Choroid plexus epithelial cell (primary cell): ENCODE measurements around the gene GATC.
"Not testable (repeated sequence)": the region's sequence is repeated elsewhere in the genome, so short reads cannot be mapped to it uniquely, and the experiment has no call there.

Experiments
- DNase-seq: peaks from one replicate; pipeline ENCODE4 v3.0.0-alpha.2; 2010; ENCODE audit warnings: low read depth
- H3K4me3 ChIP-seq: 2 replicates; pipeline ENCODE4 v1.5.1; 2011; ENCODE audit warnings: low read depth, mild to moderate bottlenecking, control low read depth, low read length, moderate library complexity
- CTCF ChIP-seq: conservative IDR thresholded peaks from 2 replicates; pipeline ENCODE4 v1.5.1; 2011; ENCODE audit warnings: low read depth, mild to moderate bottlenecking, control low read depth, inconsistent platforms, low read length, moderate library complexity

Gene GATC

DNA sequence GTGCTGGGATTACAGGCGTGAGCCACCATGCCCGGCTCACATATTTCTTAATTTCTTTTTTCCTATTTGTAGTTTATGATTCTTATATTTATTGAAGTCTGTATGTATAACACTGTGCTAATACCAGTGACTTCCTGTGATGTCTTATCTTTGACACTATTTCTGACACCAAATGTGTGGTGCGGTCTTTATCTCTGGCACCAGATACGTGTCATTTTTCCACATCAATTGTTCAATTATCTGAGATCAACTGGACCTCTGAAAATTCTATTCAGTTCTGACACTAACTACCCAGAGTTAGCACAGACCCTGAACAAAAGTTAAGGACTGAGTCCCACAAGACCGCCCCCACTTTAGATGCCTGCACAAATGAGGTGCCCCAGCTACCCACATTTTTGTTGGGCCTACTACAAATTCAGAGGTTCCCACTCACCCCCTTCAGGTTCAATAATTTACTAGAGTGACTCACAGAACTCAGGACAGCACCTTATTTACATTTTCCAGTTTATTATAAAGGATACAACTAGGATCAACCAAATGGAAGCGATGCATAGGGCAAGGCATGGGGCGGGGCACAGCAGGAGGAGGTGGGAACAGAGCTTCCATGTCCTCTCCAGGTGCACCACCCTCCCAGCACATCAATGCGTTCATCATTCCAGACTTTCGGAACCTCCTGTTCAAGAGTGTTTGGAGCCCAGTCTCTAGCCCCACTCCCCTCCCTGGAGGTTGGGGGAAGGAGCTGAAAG, 35.0 kb downstream of the GATC start:
- DNase-seq, result no peak
- no peak for TF ChIP-seq CTCF
- no peak overlapping the region for H3K4me3 ChIP-seq

GRCh38 chr12:120483621-120484020, 37.4 kb downstream of the GATC start:
- no peak for DNase-seq
- no peak overlapping the region for H3K4me3 ChIP-seq
- no peak for TF ChIP-seq CTCF

- H3K4me3 ChIP-seq, result no peak overlapping the region
- DNase-seq, result no peak
- no peak for TF ChIP-seq CTCF
Measured at GRCh38 chr12:120485961-120486881, 40.0 kb downstream of the GATC start.

DNA sequence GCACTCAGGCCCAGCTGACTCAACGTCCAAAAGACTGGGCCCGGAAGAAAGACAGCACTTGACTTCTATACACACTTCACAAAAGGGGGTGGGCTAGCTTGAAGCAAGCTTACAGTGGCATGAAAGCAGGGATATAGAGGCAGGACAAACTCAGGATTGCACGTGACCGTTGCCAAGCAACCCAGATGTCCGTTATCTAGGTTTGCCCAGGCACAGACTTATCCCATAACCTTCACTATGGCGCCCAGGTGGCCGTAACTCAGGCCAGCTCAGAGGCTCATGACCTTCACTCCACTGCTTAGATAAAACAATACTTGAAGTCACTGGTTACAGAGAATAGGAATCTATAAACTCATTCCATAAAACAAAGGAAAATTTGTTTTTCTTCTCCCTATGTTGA, 41.3 kb downstream of the GATC start:
- H3K4me3 ChIP-seq, DNase-seq: not testable (repeated sequence)

DNA sequence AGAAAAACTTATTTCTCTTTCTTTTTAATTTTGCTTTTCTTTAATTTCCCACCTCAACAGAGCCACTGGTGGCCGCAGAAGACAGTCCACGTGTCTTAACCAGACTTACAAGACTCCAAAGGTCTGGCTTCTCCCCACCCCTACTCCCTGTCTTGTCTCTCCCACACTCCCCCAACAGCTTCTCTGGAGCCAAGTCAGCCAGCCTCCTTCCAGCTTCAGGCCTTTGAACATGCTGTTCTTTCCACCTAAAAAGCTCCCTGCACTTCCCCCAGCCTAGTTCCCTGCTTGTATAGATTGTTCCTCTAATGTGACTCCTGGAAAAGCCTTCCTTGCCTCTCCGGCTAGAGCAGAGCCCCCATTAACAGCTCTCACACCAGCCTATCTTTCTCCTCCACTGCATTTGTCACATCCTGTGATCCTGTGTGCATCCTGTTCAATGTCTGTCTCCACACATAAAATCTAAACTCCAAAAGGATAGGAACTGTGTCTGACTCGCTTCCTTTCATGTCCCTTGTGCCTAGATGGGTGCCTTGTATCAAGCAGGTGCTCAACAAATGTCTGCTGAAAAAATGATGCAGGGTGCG, 41.9 kb downstream of the GATC start:
- DNase-seq, result no peak
- TF ChIP-seq CTCF, result no peak
- H3K4me3 ChIP-seq, result no peak overlapping the region

DNA sequence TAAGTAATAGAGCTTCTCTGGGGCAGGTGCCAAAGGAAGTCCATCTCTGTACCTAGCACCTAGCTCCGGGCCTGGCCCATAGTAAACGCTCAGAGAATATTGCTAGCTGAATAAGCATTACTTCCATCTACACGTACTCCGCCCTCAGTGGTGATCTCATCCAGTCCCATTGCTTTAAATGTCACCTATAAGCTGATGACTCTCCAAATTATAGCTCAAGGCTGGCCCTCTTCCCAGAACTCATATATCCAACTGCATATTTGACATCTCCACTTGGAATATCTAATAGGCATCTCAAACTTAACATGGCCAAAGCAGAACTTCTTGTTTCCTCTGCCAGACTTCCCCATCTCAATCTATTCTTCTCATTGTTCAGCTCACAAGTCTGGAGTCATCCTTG, 42.8 kb downstream of the GATC start:
- H3K4me3 ChIP-seq, result no peak overlapping the region
- DNase-seq, result no peak
- no peak for TF ChIP-seq CTCF

DNA sequence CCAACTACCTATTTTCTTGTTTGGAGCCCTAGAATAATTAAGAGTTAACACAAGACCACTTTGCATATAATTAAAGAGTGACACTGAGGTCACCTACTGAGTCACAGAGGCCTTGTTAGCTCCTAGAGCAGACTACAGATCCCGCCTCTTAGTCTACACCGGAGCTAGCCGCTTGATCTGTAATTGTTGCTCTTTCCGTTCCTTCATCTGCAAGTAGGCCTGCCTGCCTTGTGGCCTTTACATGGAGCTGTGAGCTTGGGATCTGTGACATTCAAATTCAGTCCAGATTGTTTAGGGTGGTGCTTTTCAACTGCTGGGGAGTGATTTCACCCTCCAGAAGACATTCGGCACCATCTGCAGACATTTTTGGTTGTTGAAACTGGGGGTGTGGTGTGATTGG, 44.1 kb downstream of the GATC start:
- DNase-seq, result no peak
- H3K4me3 ChIP-seq, result no peak overlapping the region
- no peak for TF ChIP-seq CTCF
